Uterus (tissue), 2 donors: ENCODE data around the gene IAPP.

ENCODE experiments used
- CTCF ChIP-seq, 4 experiments: fragments of 200-600 bp in 2 of 4; fragments of 450-650 bp in 2 of 4; sonication (generic) in 2 of 4; IDR thresholded peaks; one replicate each; pipeline ENCODE4 v1.5.1; 2016 to 2019; ENCODE audit warnings: antibody characterized with exemption in 4 of 4, mild to moderate bottlenecking in 2 of 4, moderate library complexity in 1 of 4
- POLR2A ChIP-seq, 2 donors: fragments of 450-650 bp; IDR thresholded peaks; one replicate each; pipeline ENCODE4 v1.6.1; 2016; ENCODE audit warnings: antibody characterized with exemption in 2 of 2, mild to moderate bottlenecking in 1 of 2, moderate library complexity in 1 of 2

- TF ChIP-seq CTCF (IDR thresholded peaks at IDR 0.05) (no peak), POLR2A (IDR thresholded peaks at IDR 0.05) (no peak)
Observed at GRCh38 chr12:21346542-21347205, 26.0 kb upstream of the IAPP start.
